HepG2 (cell line): Measurements from ENCODE around the gene NDRG3. TPM values are rescaled to one million over a fixed set of nuclear protein-coding genes. Genes with fewer than 3 reads are reported as not detected.

Experiments
- ATAC-seq: fragments of 200-7000 bp; cut with Tn5 transposase; 3 replicates; pipeline ENCODE4 v1.9.1; 2020; ENCODE audit warnings: mild to moderate bottlenecking, moderate library complexity
- BruUV-seq: library from RNA; stranded (reverse); fragments of 400-500 nt; replicated peaks from 2 replicates; lab custom pipeline; 2021; lab: Mats Ljungman, UMichigan
- CTCF ChIA-PET: fragments of 300-600 bp; formaldehyde crosslinking; extraction: SDS; loops from one replicate; lab custom pipeline; 2021; ENCODE audit warnings: low total read pairs, inconsistent platforms, low intra/inter-chr PET ratio; lab: Yijun Ruan, JAX
- POLR2A ChIA-PET: fragments of 350-600 bp; sonication (Branson Sonifier 250); formaldehyde crosslinking; loops from one replicate; lab custom pipeline; 2020; ENCODE audit warnings: antibody characterized with exemption, inconsistent platforms; lab: Yijun Ruan, JAX
- DNase-seq: peaks from one replicate; pipeline ENCODE4 v3.0.0-alpha.2; 2015; ENCODE audit warnings: low spot score
- FAIRE-seq: peaks from 3 replicates; lab custom pipeline; 2011; peaks lifted over from hg19 to GRCh38; lab: Jason Lieb, UNC
- H2AFZ ChIP-seq: one replicate; pipeline ENCODE4 v1.6.1; 2011; ENCODE audit warnings: low read length, inconsistent platforms
- H3K27ac ChIP-seq: fragments of 300-600 bp; 3 replicates; pipeline ENCODE4 v1.8.0; 2011; ENCODE audit warnings: mixed run types, mild to moderate bottlenecking, mixed read lengths, low read length, inconsistent platforms; ENCODE audit not compliant: insufficient read depth; ENCODE audit errors: extremely low read length
- H3K27me3 ChIP-seq, 2 experiments: fragments of 200-600 bp in 1 of 2; 2 replicates in 1 of 2; 3 replicates in 1 of 2; pipeline versions ENCODE4 v1.6.0 to v1.8.0; 2011; ENCODE audit warnings: low read length in 2 of 2, mild to moderate bottlenecking in 2 of 2, moderate library complexity in 2 of 2, inconsistent platforms in 1 of 2; ENCODE audit not compliant: insufficient read depth in 2 of 2, control insufficient read depth in 1 of 2
- H3K36me3 ChIP-seq, 2 experiments: fragments of 200-600 bp in 1 of 2; replicated peaks in 1 of 2; 2 replicates in 1 of 2; 3 replicates in 1 of 2; pipeline versions ENCODE4 v1.5.1 to v1.8.0; 2011; ENCODE audit warnings: low read length in 2 of 2, inconsistent platforms in 1 of 2; ENCODE audit not compliant: insufficient read depth in 2 of 2, control insufficient read depth in 1 of 2
- H3K4me1 ChIP-seq: 2 replicates; pipeline ENCODE4 v1.5.1; 2012; ENCODE audit warnings: low read length, inconsistent platforms; ENCODE audit not compliant: insufficient read depth
- H3K4me2 ChIP-seq: 2 replicates; pipeline ENCODE4 v1.6.0; 2011; ENCODE audit warnings: low read depth, low read length, inconsistent platforms
- H3K4me3 ChIP-seq, 3 experiments: fragments of 200-600 bp in 1 of 3; sonication (generic), shearing (Covaris generic) in 1 of 3; replicated peaks in 1 of 3; 2 replicates each; pipeline ENCODE4 v1.5.1; 2011 to 2016; ENCODE audit warnings: low read length in 3 of 3, inconsistent platforms in 2 of 3, low read depth in 2 of 3, mild to moderate bottlenecking in 2 of 3, control low read depth in 1 of 3, mixed read lengths in 1 of 3; ENCODE audit not compliant: insufficient read depth in 1 of 3
- H3K79me2 ChIP-seq: one replicate; pipeline ENCODE4 v1.6.1; 2011; ENCODE audit warnings: low read length, inconsistent platforms; ENCODE audit not compliant: insufficient read depth
- H3K9ac ChIP-seq: 2 replicates; pipeline ENCODE4 v1.6.0; 2011; ENCODE audit warnings: mild to moderate bottlenecking, low read depth, low read length, inconsistent platforms; ENCODE audit not compliant: insufficient read depth
- H3K9me3 ChIP-seq: 2 replicates; pipeline ENCODE4 v1.5.1; 2012; ENCODE audit warnings: mild to moderate bottlenecking, low read length
- H4K20me1 ChIP-seq: 2 replicates; pipeline ENCODE4 v1.6.0; 2011; ENCODE audit warnings: inconsistent platforms, mild to moderate bottlenecking, low read length, moderate library complexity; ENCODE audit not compliant: insufficient read depth
- DR1 ChIP-seq: sonication (generic); formaldehyde crosslinking; IDR thresholded peaks from 2 replicates; pipeline ENCODE4 v1.8.0; 2021; ENCODE audit warnings: mild to moderate bottlenecking, missing genetic modification reagents, inconsistent platforms
- FOXA3 ChIP-seq: IDR thresholded peaks from 2 replicates; pipeline ENCODE4 v1.6.1; 2016; ENCODE audit warnings: missing genetic modification reagents, missing compliant biosample characterization
- GRHL1 ChIP-seq: sonication (generic); formaldehyde crosslinking; conservative IDR thresholded peaks from 2 replicates; pipeline ENCODE4 v1.8.0; 2022; ENCODE audit warnings: missing genetic modification reagents
- POLR2AphosphoS2 ChIP-seq: IDR thresholded peaks from 2 replicates; pipeline ENCODE4 v1.6.1; 2011; ENCODE audit warnings: low read depth, low read length, improper control_type of control experiment
- POLR2AphosphoS5 ChIP-seq: IDR thresholded peaks from 2 replicates; pipeline ENCODE4 v1.6.1; 2012; ENCODE audit warnings: low read depth, low read length
- SETDB1 ChIP-seq: sonication (generic); formaldehyde crosslinking; IDR thresholded peaks from 2 replicates; pipeline ENCODE4 v1.5.1; 2020; ENCODE audit warnings: missing genetic modification reagents, mild to moderate bottlenecking, borderline replicate concordance
- SMC3 ChIP-seq: IDR thresholded peaks from 2 replicates; pipeline ENCODE4 v1.6.1; 2011; ENCODE audit warnings: low read length, improper control_type of control experiment
- ZGPAT ChIP-seq: IDR thresholded peaks from 2 replicates; pipeline ENCODE4 v1.6.1; 2016; ENCODE audit warnings: mild to moderate bottlenecking
- ZNF24 ChIP-seq: fragments of 450-650 bp; IDR thresholded peaks from 2 replicates; pipeline ENCODE4 v1.6.1; 2017; ENCODE audit warnings: antibody characterized with exemption, mild to moderate bottlenecking
- ZNF564 ChIP-seq: sonication (generic); formaldehyde crosslinking; IDR thresholded peaks from 2 replicates; pipeline ENCODE4 v1.8.1; 2023; ENCODE audit warnings: mild to moderate bottlenecking, missing genetic modification reagents
- ZNF589 ChIP-seq: sonication (generic); formaldehyde crosslinking; conservative IDR thresholded peaks from 2 replicates; pipeline ENCODE4 v1.8.0; 2022; ENCODE audit warnings: mild to moderate bottlenecking, moderate library complexity, missing genetic modification reagents
- WGBS: methylation state at CpG from one replicate; pipeline ENCODE4 v1.1.6; 2017; ENCODE audit warnings: low lambda C conversion rate; 5-methylcytosine and 5-hydroxymethylcytosine counted together
- in situ Hi-C: cut with HindIII; loops from 2 replicates; pipeline ENCODE4 v1.10.0; 2017; ENCODE audit warnings: low pct_unique_long_range_greater_than_20kb; ENCODE audit not compliant: extremely low pct_ligation_motif_present
- intact Hi-C: fragments of 100-400 bp; cut with micrococcal nuclease; formaldehyde crosslinking; loops from one replicate; pipeline ENCODE4 v1.10.0; 2022; ENCODE audit not compliant: unreplicated experiment
- polyA plus RNA-seq, 8 experiments: library from polyadenylated mRNA; depleted of rRNA in 3 of 8; stranded (reverse) in 7 of 8; unstranded in 1 of 8; fragments of >200 nt; fragmentation: Illumina TruSeq in 4 of 8; extraction: Trizol in 4 of 8; gene quantifications; 2 replicates each; pipeline versions ENCODE4 v1.2.1 to v1.2.3, GENCODE V29; 2011 to 2016; ENCODE audit warnings: low read depth in 4 of 8, missing spikeins in 1 of 8, mixed read lengths in 1 of 8; ENCODE audit not compliant: insufficient read depth in 1 of 8
- total RNA-seq, 5 experiments: library from RNA; depleted of rRNA; stranded (reverse); fragments of >200 nt; fragmentation: Illumina TruSeq; extraction: Trizol; gene quantifications; 2 replicates each; pipeline ENCODE4 v1.2.3, GENCODE V29; 2016; ENCODE audit warnings: low read depth in 1 of 5
- TF ChIP-seq, protein P1 (sequence below): sonication (generic); formaldehyde crosslinking; IDR thresholded peaks from 2 replicates; pipeline ENCODE4 v1.8.0; 2022; ENCODE audit warnings: missing genetic modification reagents, low read depth, mild to moderate bottlenecking, borderline replicate concordance
- TF ChIP-seq, protein P2 (sequence below): sonication (generic); formaldehyde crosslinking; IDR thresholded peaks from 2 replicates; pipeline ENCODE4 v1.5.0; 2020; ENCODE audit warnings: mild to moderate bottlenecking, missing genetic modification reagents

The NDRG3 gene
- total and polyA plus RNA-seq, 2 of the 13 experiments (the other 11 are each of a cell fraction or from before 2014, with no cell fraction given): 36.0 to 40.5 TPM

DNA sequence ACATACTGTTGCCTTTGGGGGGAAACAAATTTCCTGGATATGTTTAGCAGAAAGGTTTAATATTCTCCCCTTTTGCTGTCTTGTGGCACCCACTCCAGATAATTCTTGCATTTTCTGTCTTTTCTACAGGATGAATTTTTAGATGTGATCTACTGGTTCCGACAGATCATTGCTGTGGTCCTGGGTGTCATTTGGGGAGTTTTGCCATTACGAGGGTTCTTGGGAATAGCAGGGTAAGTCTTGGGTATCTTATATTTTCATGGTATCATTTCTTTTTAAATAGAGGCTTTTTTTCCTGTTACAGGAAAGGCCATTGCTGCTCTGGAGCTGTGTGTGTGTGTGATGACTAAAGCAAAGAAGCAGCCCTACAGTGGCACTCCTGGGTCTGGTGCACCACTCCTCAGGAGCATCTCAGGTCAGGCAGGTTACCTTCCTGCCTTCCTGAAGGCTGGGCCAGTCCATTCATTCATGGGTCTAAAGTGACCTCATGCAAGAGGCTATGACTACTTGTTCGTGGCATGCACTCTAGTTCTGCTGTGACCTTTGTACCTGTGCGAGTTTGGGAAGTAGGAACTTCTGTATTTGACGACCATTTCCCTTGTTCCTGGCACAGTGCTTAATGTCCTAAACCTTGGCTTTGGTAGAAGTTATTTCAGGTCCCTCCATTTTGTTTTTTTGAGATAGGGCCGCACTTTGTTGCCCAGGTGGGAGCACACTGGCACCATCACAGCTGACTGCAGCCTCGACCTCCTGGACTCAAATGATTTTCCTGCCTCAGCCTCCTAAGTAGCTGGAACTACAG, 138.1 kb downstream of the NDRG3 start (continued):
- peak; percentile 55; the same call in 1 of the 2 replicates for TF ChIP-seq ZGPAT (CRISPR knock-in tag)

GRCh38 chr20:36606158-36607066, 139.5 kb downstream of the NDRG3 start:
- H3K4me3 ChIP-seq: peak overlapping the region; percentile 88 to 98 (median 98)
- H3K9ac ChIP-seq: peak overlapping the region; percentile 98
- H3K9me3 ChIP-seq: no peaks in the 10 kb centered on the region
- no peaks in the 10 kb centered on the region for H4K20me1 ChIP-seq
- FAIRE-seq (peak; percentile 57), ATAC-seq (peak; percentile 25; the same call in 2 of the 3 replicates), DNase-seq (peak; percentile 88)
- BruUV-seq: TSS peak; percentile 79
- in situ Hi-C loops: no loop called here
- H3K27me3 ChIP-seq: no peaks in the 10 kb centered on the region; a peak in 1 of 5 replicates
- intact Hi-C loops: no loop called here
- peaks cover 10 to 32% of the 10 kb centered on the region in 2 experiments for H3K36me3 ChIP-seq
- peaks cover 28% of the 10 kb centered on the region for H3K79me2 ChIP-seq
- WGBS: 1% methylated on average over 30 of the region's 31 CpGs
- peak overlapping the region; percentile 81 for H3K27ac ChIP-seq
- H2AFZ ChIP-seq: no peak overlapping the region
- POLR2A ChIA-PET: interaction anchor here (0.7 to 6.6 kb wide), 27 partner anchors 8 to 652 kb away, joined by 3 to 167 read pairs (median 8); partner anchors contain the start of genes DSN1, NDRG3, RBL1 and SCAND1
- peaks cover 27% of the 10 kb centered on the region for H3K4me1 ChIP-seq
- CTCF ChIA-PET: interaction anchor here (1.3 to 1.8 kb wide), 4 partner anchors 14 to 100 kb away, joined by 5 to 15 read pairs (median 7); no protein-coding TSS in a partner anchor
- peak overlapping the region; percentile 82 for H3K4me2 ChIP-seq
- TF ChIP-seq POLR2AphosphoS5 (0 out of 2 replicates have a peak, but pooled peaks have one; percentile 24), POLR2AphosphoS2 (no peak; the same call in 1 of the 2 replicates), ZNF589 (CRISPR knock-in tag) (no peak; the same call in 1 of the 2 replicates), ZNF564 (CRISPR knock-in tag) (no peak), SMC3 (no peak), SETDB1 (no peak), FOXA3 (CRISPR knock-in tag) (no peak), GRHL1 (CRISPR knock-in tag) (no peak), ZNF24 (no peak; the same call in 1 of the 2 replicates), DR1 (CRISPR knock-in tag) (no peak)
- TF ChIP-seq, protein P1, sequence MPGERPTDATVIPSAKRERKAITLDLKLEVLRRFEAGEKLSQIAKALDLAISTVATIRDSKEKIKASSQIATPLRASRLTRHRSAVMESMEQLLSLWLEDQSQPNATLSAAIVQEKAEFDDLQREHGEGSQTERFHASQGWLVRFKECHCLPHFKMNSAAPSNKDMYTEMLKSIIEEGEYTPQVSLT (CRISPR knock-in tag): no peak
- TF ChIP-seq, protein P2, sequence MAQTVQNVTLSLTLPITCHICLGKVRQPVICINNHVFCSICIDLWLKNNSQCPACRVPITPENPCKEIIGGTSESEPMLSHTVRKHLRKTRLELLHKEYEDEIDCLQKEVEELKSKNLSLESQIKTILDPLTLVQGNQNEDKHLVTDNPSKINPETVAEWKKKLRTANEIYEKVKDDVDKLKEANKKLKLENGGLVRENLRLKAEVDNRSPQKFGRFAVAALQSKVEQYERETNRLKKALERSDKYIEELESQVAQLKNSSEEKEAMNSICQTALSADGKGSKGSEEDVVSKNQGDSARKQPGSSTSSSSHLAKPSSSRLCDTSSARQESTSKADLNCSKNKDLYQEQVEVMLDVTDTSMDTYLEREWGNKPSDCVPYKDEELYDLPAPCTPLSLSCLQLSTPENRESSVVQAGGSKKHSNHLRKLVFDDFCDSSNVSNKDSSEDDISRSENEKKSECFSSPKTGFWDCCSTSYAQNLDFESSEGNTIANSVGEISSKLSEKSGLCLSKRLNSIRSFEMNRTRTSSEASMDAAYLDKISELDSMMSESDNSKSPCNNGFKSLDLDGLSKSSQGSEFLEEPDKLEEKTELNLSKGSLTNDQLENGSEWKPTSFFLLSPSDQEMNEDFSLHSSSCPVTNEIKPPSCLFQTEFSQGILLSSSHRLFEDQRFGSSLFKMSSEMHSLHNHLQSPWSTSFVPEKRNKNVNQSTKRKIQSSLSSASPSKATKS (CRISPR knock-in tag): no peak
